HG03175 (cell line): ENCODE results near the gene PRSS1.

Experiments used
- ATAC-seq: cut with Tn5 transposase; IDR thresholded peaks from one replicate; pipeline ENCODE4 v1.9.1; 2021; ENCODE audit warnings: mild to moderate bottlenecking, moderate library complexity; ENCODE audit not compliant: unreplicated experiment

PRSS1 gene

DNA sequence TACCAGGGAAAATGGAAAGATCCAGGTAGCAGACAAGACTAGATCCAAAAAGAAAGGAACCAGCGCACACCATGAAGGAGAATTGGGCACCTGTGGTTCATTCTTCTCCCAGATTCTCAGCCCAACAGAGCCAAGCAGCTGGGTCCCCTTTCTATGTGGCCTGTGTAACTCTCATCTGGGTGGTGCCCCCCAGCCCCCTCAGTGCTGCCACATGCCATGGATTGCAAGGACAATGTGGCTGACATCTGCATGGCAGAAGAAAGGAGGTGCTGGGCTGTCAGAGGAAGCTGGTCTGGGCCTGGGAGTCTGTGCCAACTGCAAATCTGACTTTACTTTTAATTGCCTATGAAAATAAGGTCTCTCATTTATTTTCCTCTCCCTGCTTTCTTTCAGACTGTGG lies 42.9 kb downstream of the PRSS1 start:
- ATAC-seq, result no peak

DNA sequence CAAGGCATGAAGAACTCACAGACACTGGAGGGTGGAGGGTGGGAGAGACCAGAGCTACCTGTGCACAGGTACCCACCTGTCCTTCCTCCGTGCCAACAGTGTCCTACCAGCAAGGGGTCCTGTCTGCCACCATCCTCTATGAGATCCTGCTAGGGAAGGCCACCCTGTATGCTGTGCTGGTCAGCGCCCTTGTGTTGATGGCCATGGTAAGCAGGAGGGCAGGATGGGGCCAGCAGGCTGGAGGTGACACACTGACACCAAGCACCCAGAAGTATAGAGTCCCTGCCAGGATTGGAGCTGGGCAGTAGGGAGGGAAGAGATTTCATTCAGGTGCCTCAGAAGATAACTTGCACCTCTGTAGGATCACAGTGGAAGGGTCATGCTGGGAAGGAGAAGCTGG lies 43.3 kb downstream of the PRSS1 start:
- ATAC-seq, result no peak

DNA sequence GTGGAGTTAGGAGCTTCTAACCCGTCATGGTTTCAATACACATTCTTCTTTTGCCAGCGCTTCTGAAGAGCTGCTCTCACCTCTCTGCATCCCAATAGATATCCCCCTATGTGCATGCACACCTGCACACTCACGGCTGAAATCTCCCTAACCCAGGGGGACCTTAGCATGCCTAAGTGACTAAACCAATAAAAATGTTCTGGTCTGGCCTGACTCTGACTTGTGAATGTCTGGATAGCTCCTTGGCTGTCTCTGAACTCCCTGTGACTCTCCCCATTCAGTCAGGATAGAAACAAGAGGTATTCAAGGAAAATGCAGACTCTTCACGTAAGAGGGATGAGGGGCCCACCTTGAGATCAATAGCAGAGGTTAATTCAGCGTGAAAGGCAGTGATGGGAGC lies 43.9 kb downstream of the PRSS1 start:
- no peak for ATAC-seq

DNA sequence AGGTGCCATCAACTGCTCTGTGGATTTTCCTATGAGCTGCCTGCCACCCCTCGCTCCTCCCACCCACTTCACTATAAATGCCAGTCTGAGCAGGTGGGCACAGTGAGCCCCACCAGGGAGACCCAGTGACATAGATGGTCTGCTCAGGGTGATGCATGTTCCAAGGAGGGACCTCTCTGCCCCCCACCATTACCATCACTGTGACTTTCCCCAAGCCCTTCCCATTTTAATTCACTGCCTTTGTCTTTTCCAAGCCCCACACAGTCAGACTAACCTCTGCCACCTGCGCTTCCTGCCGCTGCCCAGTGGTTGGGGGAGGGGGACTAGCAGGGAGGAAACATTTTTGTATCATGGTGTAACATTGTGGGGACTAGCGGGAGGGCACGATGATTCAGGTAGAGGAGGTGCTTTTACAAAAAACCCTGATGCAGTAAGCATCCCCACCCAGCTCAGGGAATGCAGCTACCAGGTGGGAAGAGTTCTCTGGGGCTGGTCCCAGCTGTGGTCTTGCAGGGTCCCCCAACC lies 46.1 kb downstream of the PRSS1 start:
- ATAC-seq, result no peak

DNA sequence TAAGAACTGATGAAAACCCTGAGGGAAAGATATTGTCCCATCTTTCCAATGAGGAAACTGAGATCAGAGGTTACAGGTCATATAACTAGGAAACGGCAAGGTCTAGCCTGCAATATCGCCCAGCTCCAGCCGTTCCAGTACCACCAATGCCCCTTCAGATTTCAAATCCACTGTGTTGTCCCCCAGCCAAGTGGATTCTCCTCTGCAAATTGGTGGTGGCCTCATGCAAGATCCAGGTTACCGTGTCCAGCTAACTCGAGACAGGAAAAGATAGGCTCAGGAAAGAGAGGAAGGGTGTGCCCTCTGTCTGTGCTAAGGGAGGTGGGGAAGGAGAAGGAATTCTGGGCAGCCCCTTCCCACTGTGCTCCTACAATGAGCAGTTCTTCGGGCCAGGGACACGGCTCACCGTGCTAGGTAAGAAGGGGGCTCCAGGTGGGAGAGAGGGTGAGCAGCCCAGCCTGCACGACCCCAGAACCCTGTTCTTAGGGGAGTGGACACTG lies 46.8 kb downstream of the PRSS1 start:
- peak; percentile 10 for ATAC-seq

DNA sequence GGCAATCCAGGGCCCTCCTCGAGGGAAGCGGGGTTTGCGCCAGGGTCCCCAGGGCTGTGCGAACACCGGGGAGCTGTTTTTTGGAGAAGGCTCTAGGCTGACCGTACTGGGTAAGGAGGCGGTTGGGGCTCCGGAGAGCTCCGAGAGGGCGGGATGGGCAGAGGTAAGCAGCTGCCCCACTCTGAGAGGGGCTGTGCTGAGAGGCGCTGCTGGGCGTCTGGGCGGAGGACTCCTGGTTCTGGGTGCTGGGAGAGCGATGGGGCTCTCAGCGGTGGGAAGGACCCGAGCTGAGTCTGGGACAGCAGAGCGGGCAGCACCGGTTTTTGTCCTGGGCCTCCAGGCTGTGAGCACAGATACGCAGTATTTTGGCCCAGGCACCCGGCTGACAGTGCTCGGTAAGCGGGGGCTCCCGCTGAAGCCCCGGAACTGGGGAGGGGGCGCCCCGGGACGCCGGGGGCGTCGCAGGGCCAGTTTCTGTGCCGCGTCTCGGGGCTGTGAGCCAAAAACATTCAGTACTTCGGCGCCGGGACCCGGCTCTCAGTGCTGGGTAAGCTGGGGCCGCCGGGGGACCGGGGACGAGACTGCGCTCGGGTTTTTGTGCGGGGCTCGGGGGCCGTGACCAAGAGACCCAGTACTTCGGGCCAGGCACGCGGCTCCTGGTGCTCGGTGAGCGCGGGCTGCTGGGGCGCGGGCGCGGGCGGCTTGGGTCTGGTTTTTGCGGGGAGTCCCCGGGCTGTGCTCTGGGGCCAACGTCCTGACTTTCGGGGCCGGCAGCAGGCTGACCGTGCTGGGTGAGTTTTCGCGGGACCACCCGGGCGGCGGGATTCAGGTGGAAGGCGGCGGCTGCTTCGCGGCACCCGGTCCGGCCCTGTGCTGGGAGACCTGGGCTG lies 47.5 kb downstream of the PRSS1 start:
- ATAC-seq, result peak; percentile 53

DNA sequence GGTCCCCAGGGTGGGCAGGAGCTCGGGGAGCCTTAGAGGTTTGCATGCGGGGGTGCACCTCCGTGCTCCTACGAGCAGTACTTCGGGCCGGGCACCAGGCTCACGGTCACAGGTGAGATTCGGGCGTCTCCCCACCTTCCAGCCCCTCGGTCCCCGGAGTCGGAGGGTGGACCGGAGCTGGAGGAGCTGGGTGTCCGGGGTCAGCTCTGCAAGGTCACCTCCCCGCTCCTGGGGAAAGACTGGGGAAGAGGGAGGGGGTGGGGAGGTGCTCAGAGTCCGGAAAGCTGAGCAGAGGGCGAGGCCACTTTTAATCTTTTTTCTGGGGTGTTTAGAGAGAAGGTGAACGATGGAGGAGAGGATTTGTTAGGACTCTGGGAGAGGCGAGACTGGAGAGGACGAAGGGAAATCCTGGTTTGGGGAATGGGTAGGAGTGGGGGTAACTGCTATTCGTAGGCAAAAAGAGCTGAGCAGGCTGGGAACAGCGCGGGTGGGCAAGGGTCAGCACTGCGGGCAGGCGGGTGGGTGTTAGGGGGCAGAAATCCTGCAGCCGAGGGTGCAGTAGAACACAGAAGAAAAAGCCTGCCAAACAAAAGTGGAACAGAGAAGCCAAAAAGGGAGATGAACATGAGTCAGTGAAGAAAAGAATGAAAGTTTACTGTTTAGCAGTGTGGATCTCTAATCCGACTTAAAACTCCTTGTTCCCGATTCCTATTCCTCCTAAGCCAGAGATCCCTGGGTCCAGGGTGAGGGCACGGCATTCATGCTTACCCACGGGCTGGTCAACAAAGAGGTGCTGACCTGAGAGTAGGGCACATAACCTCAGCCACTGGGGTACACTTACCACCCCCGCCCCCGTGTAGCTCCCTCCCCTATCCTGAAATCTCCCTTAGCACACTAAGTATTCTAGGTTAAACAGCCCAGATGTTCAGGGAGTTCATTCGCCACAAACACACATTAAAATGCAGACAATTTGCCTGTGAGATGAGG lies 48.4 kb downstream of the PRSS1 start:
- peak; percentile 37 for ATAC-seq

DNA sequence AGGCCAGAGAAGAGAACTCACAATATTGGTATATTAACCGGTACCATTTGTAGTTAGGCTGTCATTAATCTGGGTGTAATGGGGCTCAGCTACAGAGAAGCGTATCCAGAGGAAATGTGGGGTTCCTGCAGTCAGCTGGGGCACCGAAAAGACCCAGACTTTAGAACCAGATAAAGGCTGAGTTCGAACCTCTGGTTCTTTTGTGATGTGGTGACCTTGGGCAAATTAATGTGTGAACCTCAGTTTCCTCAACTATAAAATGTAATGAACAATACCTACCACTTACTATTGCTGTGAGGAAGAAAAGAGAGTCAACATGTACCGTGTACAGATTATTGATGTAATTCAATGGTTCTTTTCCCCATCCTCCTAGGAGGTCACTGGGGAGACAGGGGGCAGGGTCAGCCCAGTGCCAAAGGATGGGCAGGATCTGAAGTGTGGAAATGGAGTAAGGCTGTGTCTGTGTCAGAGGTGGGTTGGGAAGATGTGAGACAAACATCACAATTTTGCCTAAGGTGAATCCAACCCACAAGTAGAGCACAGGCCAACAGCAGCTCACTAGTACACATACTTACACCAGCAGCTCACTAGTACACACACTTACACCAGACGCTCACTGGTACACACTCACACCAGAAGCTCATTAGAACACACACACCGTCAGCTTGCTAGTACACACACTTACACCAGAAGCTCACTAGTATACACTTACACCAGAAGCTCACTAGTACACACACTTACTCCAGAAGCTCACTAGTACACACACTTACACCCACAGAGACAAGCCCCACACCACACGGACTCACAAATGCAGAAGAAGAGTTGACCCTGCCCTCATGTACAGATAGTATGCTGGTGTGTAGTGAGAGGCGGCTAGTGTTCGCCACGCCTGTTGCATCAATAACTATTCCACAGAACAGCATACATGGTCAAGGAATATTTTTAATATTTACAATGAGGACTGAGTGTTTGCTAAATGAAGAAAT lies 49.5 kb downstream of the PRSS1 start:
- ATAC-seq, result no peak

DNA sequence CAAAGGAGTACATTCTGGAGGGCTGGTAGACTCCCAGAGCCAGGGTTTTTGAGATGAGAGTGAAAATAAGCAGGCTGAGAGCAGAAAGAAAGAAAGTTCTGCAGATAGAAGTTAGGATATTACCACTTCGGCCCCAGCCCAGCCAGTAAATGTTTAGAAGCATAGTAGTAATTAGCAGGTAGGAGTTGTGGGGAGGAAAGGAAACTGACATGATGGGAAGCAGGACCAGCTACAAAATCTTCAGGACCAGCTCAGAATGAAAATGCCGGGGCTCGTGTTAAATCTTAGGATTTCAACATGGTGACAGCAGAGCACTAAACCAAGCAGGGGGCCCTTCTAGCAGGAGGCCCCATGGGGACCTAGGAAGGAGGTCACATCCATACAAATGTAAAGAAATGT lies 50.2 kb downstream of the PRSS1 start:
- no peak for ATAC-seq

DNA sequence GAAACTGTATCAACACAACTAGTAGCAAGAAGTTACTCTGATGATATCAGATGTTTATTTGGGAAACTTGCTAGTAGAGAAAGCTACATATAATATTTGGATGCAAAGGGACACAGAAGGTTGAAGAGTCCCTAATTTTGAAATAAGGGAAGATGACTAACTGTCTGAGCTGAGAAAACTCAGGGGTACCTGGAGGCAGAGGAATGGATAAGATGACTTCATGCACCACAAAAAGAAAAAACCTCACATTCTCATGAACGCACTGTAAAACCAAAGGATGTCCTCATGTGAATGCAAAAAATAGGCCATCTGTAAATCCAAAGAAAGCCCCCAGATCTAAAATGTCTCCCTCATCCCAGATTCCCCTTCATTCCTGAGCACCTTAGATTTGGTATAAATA lies 50.8 kb downstream of the PRSS1 start:
- no peak for ATAC-seq

DNA sequence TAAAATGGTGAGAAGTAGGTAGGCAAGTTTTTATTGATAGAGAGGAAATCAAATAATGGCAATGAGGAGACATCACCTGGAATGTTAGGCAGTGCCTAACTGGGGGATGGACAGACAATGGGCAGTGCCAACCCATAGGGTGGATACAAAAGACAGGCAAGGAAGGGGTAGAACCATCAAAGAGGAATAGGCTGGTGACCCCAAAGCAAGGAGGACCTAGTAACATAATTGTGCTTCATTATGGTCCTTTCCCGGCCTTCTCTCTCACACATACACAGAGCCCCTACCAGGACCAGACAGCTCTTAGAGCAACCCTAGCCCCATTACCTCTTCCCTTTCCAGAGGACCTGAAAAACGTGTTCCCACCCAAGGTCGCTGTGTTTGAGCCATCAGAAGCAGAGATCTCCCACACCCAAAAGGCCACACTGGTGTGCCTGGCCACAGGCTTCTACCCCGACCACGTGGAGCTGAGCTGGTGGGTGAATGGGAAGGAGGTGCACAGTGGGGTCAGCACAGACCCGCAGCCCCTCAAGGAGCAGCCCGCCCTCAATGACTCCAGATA lies 51.5 kb downstream of the PRSS1 start:
- no peak for ATAC-seq

DNA sequence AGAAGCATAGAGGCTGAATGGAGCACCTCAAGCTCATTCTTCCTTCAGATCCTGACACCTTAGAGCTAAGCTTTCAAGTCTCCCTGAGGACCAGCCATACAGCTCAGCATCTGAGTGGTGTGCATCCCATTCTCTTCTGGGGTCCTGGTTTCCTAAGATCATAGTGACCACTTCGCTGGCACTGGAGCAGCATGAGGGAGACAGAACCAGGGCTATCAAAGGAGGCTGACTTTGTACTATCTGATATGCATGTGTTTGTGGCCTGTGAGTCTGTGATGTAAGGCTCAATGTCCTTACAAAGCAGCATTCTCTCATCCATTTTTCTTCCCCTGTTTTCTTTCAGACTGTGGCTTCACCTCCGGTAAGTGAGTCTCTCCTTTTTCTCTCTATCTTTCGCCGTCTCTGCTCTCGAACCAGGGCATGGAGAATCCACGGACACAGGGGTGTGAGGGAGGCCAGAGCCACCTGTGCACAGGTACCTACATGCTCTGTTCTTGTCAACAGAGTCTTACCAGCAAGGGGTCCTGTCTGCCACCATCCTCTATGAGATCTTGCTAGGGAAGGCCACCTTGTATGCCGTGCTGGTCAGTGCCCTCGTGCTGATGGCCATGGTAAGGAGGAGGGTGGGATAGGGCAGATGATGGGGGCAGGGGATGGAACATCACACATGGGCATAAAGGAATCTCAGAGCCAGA lies 52.5 kb downstream of the PRSS1 start:
- ATAC-seq, result no peak

DNA sequence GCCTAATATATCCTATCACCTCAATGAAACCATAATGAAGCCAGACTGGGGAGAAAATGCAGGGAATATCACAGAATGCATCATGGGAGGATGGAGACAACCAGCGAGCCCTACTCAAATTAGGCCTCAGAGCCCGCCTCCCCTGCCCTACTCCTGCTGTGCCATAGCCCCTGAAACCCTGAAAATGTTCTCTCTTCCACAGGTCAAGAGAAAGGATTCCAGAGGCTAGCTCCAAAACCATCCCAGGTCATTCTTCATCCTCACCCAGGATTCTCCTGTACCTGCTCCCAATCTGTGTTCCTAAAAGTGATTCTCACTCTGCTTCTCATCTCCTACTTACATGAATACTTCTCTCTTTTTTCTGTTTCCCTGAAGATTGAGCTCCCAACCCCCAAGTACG lies 53.0 kb downstream of the PRSS1 start:
- ATAC-seq, result no peak
